GM18499 (cell line): Measurements from ENCODE around the gene MPG.
"Not testable (repeated sequence)": the region's sequence is repeated elsewhere in the genome, so short reads cannot be mapped to it uniquely, and the experiment has no call there.

Source experiments
- ATAC-seq: cut with Tn5 transposase; IDR thresholded peaks from one replicate; pipeline ENCODE4 v1.9.1; 2021; ENCODE audit warnings: moderate number of reproducible peaks; ENCODE audit not compliant: insufficient read depth, unreplicated experiment

MPG gene

DNA sequence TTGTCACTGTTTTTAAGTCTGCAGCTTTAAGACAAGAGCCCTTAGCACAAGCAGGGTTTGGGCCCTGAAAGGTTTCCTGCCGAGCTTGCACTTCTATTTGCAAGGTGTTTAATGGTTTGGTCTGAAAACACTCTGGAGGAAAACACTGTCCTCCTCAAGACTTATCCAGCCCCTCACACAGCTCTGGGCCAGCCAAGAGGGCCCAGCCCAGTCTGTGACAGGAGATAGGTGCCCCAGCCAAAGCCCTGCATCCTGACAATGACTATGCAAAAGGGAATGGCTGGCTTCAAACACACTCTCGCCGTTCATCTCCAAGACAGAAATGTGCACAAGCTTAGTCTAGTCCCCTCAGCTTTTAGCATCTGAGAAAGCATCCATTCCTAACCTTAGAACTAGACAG is 26.9 kb downstream of the MPG start:
- no peak for ATAC-seq

DNA sequence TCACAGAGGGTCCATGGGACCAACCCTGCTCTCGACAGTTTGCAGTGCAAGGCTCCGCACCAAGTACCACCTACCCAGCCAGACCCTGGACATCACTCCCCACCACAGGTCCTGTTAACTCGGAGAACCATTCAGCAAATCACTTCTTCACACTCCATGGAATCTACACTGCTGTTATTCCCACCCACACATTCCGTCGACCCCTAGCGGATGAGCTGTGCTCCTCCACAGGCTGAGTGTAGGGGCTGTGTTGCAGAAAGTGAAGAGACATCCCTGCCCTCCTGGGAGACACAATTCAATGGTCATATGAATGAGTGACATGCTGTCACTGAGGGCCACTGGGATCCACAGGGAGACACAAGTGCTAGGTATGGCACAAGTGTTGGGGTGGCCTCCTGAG is 27.5 kb downstream of the MPG start:
- no peak for ATAC-seq

DNA sequence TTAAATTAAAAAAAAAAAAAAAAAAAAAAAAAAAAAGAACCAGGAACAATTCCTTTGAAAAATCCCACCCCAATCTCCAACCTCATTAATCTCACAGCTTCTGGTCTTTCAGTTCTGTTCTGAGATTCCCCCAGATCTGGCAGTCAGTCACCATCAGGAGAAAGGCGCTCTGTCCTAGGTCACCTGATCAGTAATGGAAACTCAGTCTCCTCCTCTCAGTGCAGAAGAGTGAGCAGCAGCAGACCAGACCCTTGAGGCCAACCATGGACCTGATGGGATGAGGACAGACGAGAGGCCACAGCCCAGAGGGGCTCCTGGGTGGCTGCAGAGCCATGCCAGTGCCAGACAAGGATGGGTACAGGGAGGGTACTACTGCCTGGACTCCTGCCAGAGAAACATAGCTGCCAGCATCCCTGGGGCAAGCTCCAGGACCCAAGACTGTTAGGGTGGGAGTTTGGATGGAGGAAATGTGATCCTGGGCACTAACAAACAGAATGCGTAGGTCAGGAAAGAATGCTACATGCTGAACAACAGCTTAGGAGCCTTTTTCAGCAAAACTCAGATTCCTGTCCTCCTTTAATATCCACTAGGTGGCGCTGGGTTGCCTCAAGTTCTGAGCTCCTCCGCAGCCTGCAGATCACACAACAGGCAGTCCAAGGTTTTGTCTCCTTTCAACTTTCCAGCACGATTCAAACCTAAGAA is 28.7 kb downstream of the MPG start:
- no peak for ATAC-seq

DNA sequence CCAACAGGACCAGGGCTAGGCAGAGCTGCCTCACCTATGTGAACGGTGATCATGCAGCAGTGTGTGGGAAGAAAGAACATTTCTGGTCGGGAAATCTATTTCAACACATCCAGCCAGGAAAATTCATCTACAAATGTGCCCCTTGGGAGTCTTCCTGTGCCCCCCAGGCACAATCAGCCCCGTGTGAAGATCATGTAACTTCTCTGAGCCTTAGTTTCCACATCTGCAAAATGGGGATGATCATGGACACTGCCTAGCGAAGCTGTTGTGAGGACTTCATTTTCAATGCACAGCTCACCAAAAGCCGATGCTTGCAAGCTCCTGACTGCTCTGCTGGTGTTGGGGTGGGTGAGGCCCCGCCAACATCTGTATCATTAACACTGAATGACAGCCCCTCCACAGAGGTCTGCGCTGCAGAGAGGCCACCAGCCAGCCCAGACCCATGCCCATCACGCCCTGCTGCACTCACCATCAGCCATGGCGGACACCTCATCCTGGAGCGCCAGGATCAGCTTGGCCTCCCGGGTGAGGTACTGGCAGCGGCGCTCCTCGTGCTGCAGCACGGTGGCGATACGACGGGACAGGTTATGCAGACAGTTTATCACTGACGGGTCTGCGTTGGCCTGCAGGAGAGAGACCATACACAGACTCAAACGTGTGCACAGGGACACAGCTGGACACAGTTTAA is 34.3 kb downstream of the MPG start:
- no peak for ATAC-seq

DNA sequence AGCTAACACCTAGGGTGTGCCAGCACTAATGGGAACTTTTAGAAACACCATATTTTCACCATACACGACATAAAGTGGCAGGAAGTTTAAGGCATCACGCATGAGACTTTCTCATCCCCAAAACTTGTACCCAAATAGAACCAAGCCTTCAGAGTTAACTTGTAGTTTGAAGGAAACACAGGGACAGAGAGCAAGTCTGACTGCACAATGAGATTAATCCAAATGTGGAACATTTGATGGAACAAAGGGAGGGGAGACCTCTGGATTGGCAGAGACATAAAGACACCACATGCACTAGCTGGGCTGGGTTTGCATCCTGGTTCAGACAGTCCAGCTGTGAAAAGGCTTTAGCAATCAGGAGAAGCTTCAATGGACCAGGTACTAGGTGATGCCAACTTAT is 36.3 kb downstream of the MPG start:
- ATAC-seq: no peak

DNA sequence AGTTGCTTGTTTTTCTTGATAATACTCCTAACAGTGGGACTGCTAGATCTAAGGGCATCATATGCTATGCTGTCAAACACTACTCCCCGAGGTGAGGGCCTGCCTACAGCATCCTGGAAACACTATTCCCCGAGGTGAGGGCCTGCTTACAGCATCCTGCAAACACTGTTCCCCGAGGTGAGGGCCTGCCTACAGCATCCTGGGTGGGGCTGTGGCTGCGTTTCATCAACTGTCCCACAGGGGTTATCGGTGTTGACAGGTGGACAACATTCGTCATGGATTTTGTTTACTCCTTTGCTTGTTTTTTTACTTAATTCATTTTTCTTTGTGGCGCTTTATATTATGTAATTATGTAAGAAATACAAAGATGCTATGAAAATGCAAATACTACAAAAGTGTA is 38.0 kb downstream of the MPG start:
- no peak for ATAC-seq

DNA sequence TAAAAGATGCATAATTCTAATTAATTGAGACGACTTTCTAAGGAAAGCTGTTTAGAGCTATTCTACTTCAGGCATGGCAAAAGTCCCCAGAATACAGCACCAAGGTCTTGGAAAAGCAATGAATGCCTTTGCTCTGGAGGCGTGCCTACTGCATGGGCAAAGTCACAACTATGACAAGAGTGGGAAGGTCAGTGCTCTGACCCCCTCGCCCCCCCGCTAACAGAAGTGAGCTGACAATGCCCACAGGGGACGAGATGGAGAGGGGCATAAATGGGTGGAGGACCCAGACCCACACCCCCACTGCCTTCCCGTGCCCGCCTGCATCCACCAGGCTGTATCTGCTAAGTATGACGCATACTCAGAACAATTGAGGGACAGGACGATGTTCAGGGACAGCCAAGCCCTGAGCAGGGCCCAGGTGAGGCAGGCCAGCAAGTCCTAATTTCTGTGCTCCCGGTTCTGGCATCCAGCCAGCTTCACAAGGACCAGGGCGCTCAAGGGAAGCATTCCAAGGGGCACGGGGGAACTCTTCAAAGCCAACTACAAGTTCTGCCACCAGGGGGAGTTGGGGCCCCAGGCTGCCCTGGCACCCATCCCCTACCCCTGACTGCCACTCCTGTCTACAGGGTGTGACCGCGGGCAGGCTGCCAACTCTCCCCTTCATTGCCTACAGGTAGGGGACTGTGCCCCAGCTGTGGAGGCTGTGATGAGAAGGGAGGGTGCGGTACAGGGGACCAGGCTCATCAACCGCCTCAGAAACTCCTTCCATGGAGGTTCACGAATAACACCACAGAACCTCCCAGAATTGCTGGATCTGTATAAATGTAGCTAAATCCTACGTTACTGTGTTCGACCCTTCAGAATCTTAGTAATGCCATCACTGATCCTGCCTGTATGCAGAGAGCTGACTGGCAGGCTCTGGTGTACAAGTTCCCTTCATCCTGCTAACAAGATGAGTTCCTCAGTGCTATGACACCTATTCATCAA is 39.6 kb downstream of the MPG start:
- ATAC-seq: no peak

DNA sequence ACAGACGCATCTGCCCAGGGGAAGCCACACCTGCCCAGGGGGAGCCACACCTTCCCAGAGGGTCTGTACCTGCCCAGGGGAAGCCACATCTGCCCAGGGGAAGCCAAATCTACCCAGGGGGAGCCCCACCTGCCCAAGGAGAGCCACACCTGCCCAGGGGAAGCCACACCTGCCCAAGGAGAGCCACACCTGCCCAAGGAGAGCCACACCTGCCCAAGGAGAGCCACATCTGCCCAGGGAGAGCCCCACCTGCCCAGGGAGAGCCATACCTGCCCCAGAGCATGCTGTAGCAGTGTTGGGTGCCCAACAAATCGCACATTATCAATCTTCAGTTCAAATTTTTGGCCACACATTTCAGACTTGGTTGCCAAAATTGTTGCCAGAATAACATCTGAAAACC is 40.8 kb downstream of the MPG start:
- ATAC-seq: no peak

DNA sequence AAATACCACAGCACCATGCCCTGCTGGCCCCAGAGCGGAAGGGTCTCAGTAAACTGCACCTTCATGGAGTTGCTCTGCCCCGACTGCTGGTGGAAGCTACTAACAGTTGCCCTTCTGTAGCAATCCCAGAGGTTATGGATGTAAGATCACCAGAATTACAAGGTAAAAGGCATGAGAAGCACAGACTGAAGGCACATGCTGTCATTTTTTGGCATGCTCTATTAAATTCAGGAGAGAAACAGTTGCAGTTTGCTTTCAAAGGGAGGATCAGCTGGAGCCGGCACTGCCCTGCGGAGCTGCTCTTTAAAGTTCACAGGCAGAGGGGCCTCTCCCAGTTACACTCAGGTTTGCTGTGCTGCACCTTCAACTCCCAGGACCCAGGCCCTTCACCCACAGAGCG is 41.3 kb downstream of the MPG start:
- ATAC-seq: no peak

DNA sequence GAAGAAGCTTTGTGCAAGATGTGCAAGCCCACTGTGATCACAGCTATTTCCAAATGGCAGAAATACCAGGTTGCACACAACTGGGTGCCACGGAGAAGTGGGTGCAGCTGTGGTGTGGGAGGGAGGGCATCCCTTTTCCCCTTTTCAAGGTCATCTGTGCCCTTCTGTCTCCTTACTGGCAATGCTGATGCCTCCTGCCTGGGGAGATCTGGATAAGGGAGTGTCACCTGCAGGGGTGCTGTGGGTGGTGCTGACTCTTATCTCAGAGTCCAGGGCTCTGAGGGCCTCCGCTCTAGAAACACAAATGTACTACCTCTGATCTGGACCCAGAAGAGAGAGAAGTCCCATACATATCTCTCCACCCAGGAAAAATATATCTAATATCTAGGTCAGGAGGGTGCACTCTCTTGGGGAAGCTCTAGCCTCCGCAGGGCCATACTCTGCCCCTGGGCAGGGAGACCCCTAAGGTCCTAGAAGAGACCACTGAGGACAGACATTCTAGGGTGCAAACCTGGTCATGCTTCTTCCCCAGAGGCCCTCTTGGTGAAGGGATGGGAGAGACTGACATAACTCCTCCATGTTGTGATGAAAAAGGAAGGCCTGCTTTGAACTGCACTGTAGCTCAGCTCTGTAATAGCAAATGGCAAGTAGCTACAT is 41.9 kb downstream of the MPG start:
- ATAC-seq: no peak

DNA sequence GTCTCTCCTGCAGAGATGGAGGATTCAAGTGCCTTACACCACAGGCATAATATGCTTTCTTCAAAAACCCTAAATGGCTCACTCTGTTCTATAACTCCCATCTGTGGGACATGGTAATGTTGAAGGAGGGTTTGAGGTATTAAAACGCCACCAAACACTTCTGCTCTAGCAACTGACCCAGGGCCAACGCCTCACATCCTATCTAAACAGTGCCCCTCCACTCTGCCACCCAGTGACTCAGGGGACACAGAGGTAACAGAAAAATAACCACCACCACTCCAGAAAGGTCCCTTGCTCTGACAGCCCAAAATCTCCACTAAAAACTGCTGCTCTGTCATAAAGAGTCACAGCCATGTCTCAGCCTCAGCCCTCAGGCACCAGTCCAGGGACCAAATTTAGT is 42.7 kb downstream of the MPG start:
- no peak for ATAC-seq

DNA sequence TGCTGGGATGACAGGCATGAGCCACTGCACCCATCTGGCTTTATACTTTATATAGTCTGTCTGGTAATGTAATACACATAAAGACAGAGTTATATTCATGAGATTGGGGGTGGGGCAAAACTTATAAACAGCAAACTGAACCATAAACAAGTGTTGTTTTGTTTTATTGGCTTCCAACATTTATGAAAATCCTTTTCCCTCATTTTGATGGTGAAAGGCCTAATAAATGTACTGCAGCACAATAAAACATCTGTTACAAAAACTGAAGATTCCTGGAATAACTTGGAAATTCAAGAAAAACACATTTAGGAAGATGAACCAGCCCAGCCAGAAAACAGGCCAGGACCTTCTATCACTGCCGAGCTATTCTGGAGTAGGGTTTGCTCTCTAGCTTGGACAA is 44.3 kb downstream of the MPG start:
- ATAC-seq: no peak

DNA sequence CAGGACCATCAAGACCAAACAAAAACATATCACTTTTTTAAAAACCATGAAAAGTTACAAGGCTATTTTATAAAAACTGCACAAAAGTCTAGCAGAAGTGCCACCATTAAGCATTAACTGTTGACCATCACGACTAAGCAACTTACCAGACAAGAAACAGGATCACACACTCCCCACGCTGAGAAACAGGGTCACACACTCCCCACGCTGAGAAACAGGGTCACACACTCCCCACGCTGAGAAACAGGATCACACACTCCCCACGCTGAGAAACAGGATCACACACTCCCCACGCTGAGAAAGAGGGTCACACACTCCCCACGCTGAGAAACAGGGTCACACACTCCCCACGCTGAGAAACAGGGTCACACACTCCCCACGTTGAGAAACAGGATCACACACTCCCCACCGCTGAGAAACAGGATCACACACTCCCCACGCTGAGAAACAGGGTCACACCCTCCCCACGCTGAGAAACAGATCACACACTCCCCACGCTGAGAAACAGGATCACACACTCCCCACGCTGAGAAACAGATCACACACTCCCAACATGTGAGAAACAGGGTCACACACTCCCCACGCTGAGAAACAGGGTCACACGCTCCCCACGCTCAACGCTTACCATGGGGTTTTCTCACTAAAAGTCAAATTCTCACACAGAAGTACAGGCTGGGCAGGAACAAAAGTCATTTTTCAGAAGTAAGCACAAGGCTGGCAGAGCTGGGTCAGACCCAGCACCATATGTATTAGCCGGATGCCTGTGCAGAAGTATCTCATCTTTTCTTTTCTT is 45.7 kb downstream of the MPG start:
- not testable (repeated sequence) for ATAC-seq

DNA sequence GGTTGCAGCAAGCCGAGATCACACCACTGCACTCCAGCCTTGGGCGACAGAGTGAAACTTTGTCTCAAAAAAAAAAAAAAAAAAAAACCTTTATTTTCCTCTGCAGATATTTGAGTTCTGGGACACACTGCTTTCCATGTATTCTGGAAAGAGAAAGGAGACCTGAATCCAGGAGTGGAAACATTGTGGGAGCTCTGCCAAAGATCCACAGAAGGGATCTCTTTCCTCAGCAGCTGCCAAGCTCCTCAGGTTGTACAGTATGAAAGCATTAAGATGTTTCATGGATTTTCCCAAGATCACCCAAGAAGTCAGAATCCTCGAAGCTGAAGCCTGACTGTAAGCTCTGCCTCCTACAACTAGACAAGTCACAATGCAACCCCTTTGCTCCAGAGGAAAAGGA is 47.0 kb downstream of the MPG start:
- ATAC-seq: no peak

DNA sequence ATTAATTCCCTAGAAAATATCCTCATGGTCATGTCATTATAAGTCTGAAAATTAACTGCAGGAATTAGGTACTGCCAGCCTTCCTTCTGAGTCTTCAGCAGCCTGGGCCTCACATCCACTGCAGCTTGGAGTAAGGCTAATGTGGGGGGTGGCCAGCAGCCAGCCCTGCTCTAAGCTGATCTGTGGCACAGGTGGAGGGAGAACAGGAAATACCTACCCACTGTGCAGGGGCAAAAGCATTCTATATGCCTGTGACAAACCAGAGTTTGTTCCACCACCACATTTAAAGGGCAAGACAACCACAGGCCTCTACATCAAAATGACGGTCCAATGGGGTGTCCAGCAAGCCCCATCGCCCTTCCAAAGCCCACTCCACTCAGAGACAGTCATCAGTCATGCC is 51.0 kb downstream of the MPG start:
- ATAC-seq: no peak

DNA sequence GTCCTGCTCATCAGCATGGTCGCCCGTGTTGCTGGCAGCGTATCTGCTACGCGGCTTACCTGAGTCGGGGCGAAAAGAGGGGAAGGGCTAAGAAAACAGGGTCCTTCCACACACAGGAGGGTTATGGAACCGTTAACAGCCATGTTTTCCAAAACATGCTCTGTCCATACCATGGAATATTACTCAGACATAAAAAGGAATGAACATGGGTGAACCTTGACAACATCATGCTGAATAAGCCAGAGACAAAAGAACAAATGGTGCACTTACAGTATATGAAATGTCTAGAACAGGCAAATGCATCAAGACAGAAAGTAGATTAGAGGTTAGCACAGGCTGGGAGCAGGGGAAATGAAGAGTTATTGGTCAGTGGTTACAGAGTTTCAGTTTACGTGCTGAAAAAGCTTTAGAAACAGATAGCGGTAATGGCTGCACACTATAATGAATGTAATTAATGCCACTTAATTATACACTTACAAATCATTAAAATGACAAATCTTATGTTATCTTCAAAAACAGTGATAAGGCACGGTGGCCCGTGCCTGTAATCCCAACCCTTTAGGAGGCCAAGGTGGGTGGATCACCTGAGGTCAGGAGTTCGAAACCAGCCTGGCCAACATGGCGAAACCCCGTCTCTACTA is 52.6 kb downstream of the MPG start:
- ATAC-seq: no peak

DNA sequence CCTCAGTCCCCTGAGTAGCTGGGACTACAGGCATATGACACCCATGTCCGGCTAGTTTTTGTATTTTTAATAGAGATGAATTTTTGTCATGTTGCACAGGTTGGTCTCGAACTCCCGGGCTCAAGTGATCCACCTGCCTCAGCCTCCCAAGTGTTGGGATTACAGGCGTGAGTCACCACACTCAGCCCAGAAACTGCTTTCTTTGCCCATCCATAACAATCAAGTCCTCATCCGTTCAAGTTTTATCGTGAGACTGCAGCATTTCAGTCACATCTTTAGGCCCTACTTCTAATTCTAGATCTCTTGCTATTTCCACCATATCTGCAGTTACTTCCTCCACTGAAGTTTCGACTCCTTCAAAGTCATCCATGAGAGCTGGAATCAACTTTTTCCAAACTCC is 54.1 kb downstream of the MPG start:
- no peak for ATAC-seq

DNA sequence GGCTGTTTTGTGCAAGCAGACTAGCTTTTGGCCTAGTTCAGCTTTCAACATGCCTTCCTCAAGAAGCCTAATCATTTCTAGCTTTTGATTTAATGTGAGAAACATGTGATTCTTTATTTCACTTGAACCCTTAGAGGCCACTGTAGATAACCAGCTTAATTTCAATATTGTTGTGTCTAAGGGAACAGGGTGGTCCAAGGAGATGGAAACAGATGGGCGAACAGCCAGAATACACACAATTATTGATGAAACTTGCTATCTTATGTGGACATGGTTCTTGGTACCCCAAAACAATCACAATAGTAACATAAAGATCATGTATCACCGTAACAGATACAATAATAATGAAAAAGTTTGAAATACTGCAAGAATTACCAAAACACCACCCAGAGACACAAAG is 55.7 kb downstream of the MPG start:
- ATAC-seq: no peak
